Measurements from ENCODE around the gene FAM177A1.

- TF ChIP-seq CTCF (IDR thresholded peaks at IDR 0.05) (no peak), POLR2A (IDR thresholded peaks at IDR 0.05) (no peak)
These were observed 61.8 kb downstream of the FAM177A1 start for GRCh38 chr14:35107866-35108265.
